ENCODE data around the gene SDK1. TPM values are rescaled to one million over a fixed set of nuclear protein-coding genes. Genes with fewer than 3 reads are reported as not detected.

Gene SDK1
- total and polyA plus RNA-seq, 2 experiments from 2014 or later: 2.1 to 10.0 TPM

GRCh38 chr7:4026941-4027486 lies 726.0 kb downstream of the SDK1 start:
- Histone ChIP-seq H3K4me1 (ENCODE audit: insufficient read depth) (no peaks in the 10 kb centered on the region; the same call in 1 of the 2 replicates), H3K36me3 (ENCODE audit: insufficient read depth) (no peaks in the 10 kb centered on the region), H3F3A (replicated peaks; ENCODE audit: low read depth) (no peaks in the 10 kb centered on the region), H3K27me3 (ENCODE audit: insufficient read depth) (no peaks in the 10 kb centered on the region), H2AFZ (no peak overlapping the region), H3K27ac (ENCODE audit: low read depth) (no peak overlapping the region), H3K9me2 (ENCODE audit: insufficient read depth) (peaks cover 3% of the 10 kb centered on the region; the same call in 1 of the 2 replicates), H3K4me3 (no peak overlapping the region), H3K79me2 (replicated peaks; ENCODE audit: insufficient read depth) (no peaks in the 10 kb centered on the region), H3K4me2 (no peak overlapping the region), H4K20me1 (replicated peaks; ENCODE audit: insufficient read depth) (no peaks in the 10 kb centered on the region)
- no peak for DNase-seq (ENCODE audit: low spot score)
- peaks cover 3% of the 10 kb centered on the region for H3K27me3 Mint-ChIP-seq (ENCODE audit: insufficient read depth, low read depth, poor library complexity)
- no peak for TF ChIP-seq CREB1 (CRISPR knock-in tag; IDR thresholded peaks at IDR 0.05; ENCODE audit: low read depth)
- TF ChIP-seq JUNB (IDR thresholded peaks at IDR 0.05; ENCODE audit: unreplicated experiment): no peak
- no peak for TF ChIP-seq STAT1 (IDR thresholded peaks at IDR 0.05; ENCODE audit: unreplicated experiment)
- TF ChIP-seq ETS1 (IDR thresholded peaks at IDR 0.05): no peak
- TF ChIP-seq ZNF462 (CRISPR knock-in tag; IDR thresholded peaks at IDR 0.05): no peak
- no peak for TF ChIP-seq ZNF331 (CRISPR knock-in tag; IDR thresholded peaks at IDR 0.05; ENCODE audit: low read depth)
- TF ChIP-seq REST (IDR thresholded peaks at IDR 0.05; ENCODE audit: unreplicated experiment): no peak
- TF ChIP-seq EZH2 (IDR thresholded peaks at IDR 0.05; ENCODE audit: low read depth, unreplicated experiment): no peak
- no peak for TF ChIP-seq EZH2phosphoT487 (IDR thresholded peaks at IDR 0.05; ENCODE audit: unreplicated experiment)
- TF ChIP-seq POLR2AphosphoS5 (IDR thresholded peaks at IDR 0.05; ENCODE audit: low read depth): no peak
- TF ChIP-seq CTCF (conservative IDR thresholded peaks at IDR 0.05; ENCODE audit: low read depth in 2 of 2): no peak
- TF ChIP-seq ZNF114 (CRISPR knock-in tag; IDR thresholded peaks at IDR 0.05): no peak
- TF ChIP-seq NANOG (IDR thresholded peaks at IDR 0.05; ENCODE audit: borderline replicate concordance): no peak
- no peaks in the 10 kb centered on the region for H3K9me3 Mint-ChIP-seq
- peaks cover 3% of the 10 kb centered on the region; the same call in 1 of the 3 replicates for H3K36me3 Mint-ChIP-seq (ENCODE audit: low read depth)
- H3K4me1 Mint-ChIP-seq: peaks cover 29% of the 10 kb centered on the region
- no peak overlapping the region for H3K4me3 Mint-ChIP-seq
- no peak for ATAC-seq
- no peak overlapping the region for H3K27ac Mint-ChIP-seq

Measured in GM23338 (cell line).